BJ (cell line): ENCODE results near the gene TACO1. TPM values are rescaled to one million over a fixed set of nuclear protein-coding genes. Genes with fewer than 3 reads are reported as not detected.

Source experiments
- CTCF ChIA-PET: fragments of 350-600 bp; formaldehyde crosslinking; extraction: SDS; loops from one replicate; lab custom pipeline; 2021; ENCODE audit warnings: antibody characterized with exemption, inconsistent platforms; lab: Yijun Ruan, JAX
- POLR2A ChIA-PET: fragments of 300-600 bp; sonication (Branson Sonifier 250); formaldehyde crosslinking; extraction: SDS; loops from one replicate; lab custom pipeline; 2021; ENCODE audit warnings: antibody characterized with exemption; lab: Charles Lee
- DNase-seq: peaks from one replicate; pipeline ENCODE4 v3.0.0-alpha.2; 2011; ENCODE audit warnings: low read depth
- H3K27me3 ChIP-seq: 2 replicates; pipeline ENCODE4 v1.6.0; 2011; ENCODE audit warnings: low read length; ENCODE audit not compliant: control insufficient read depth, insufficient read depth
- H3K36me3 ChIP-seq: 2 replicates; pipeline ENCODE4 v1.5.1; 2011; ENCODE audit warnings: low read length; ENCODE audit not compliant: control insufficient read depth, insufficient read depth
- H3K4me3 ChIP-seq: 2 replicates; pipeline ENCODE4 v1.5.1; 2011; ENCODE audit warnings: low read depth, mild to moderate bottlenecking, control low read depth, low read length
- polyA minus RNA-seq: library from RNA; depleted of rRNA, polyadenylated mRNA; stranded (reverse); fragments of >200 nt; gene quantifications from 2 replicates; pipeline ENCODE4 v1.2.3, GENCODE V29; 2011; rRNA and poly(A)+ RNA removed
- polyA plus RNA-seq: library from polyadenylated mRNA; depleted of rRNA; stranded (reverse); fragments of >200 nt; gene quantifications from 2 replicates; pipeline ENCODE4 v1.2.3, GENCODE V29; 2011; rRNA removed
- TF ChIP-seq, protein P1 (sequence below): IDR thresholded peaks from 2 replicates; pipeline ENCODE4 v1.5.1; 2011; ENCODE audit warnings: low read depth, mild to moderate bottlenecking, control low read depth, inconsistent platforms, low read length, moderate library complexity; ENCODE audit not compliant: insufficient read depth

TACO1 gene
- 19.5 and 23.5 TPM in 2 replicates for polyA plus RNA-seq
- 9.8 and 14.8 TPM in 2 replicates for polyA minus RNA-seq

GRCh38 chr17:63600569-63601438 is at the start of gene TACO1:
Gene TACO1, plus strand, starts transcription at chr17:63600895. Its CDS starts 189 bp downstream, at chr17:63601084.
- H3K36me3 ChIP-seq, result no peaks in the 10 kb centered on the region; the same call in none of the 2 replicates
- ChIA-PET CTCF (interaction anchor here (0.8 to 3.6 kb wide), 5 partner anchors 11 to 182 kb away, joined by 3 to 23 read pairs (median 3); no protein-coding TSS in a partner anchor), POLR2A (no interaction called here)
- no peaks in the 10 kb centered on the region for H3K27me3 ChIP-seq
- peak within 1 kb of the TSS; percentile 96 for H3K4me3 ChIP-seq
- no peak for DNase-seq
- TF ChIP-seq, protein P1, sequence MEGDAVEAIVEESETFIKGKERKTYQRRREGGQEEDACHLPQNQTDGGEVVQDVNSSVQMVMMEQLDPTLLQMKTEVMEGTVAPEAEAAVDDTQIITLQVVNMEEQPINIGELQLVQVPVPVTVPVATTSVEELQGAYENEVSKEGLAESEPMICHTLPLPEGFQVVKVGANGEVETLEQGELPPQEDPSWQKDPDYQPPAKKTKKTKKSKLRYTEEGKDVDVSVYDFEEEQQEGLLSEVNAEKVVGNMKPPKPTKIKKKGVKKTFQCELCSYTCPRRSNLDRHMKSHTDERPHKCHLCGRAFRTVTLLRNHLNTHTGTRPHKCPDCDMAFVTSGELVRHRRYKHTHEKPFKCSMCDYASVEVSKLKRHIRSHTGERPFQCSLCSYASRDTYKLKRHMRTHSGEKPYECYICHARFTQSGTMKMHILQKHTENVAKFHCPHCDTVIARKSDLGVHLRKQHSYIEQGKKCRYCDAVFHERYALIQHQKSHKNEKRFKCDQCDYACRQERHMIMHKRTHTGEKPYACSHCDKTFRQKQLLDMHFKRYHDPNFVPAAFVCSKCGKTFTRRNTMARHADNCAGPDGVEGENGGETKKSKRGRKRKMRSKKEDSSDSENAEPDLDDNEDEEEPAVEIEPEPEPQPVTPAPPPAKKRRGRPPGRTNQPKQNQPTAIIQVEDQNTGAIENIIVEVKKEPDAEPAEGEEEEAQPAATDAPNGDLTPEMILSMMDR, result no peak

DNA sequence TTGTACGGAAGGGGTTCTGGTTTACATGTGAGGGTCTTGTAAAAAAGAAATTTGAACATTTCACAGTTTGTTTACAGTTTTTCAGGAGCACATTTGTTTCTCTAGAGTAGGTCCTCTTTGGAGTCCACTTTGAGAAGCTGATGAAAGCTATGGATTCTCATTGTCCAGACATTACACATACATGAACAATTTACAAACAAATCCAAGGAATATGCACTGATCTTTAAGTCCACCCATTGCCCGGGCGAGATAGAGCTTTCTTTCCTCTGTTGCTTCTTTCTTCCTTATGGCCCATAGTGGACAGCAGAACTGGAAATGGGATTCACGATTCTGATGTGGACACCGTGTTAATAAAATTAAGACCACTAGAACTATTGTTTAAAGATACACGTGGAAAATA is 48.5 kb upstream of the TACO1 start:
- H3K4me3 ChIP-seq, result peak overlapping the region; percentile 61
- ChIA-PET CTCF (interaction anchor here (0.6 to 2.1 kb wide), 6 partner anchors 13 to 486 kb away, joined by 3 to 6 read pairs (median 4); no protein-coding TSS in a partner anchor), POLR2A (interaction anchor here (0.6 kb wide), 1 partner anchor 73 kb away, joined by 3 read pairs; no protein-coding TSS in a partner anchor)
- TF ChIP-seq, protein P1, result no peak
- DNase-seq, result no peak
- peaks cover 1% of the 10 kb centered on the region; the same call in 1 of the 2 replicates for H3K36me3 ChIP-seq
- H3K27me3 ChIP-seq, result no peaks in the 10 kb centered on the region

- CTCF ChIA-PET, result interaction anchor here (1.2 to 1.3 kb wide), 2 partner anchors 18 to 130 kb away, joined by 3 to 4 read pairs; no protein-coding TSS in a partner anchor
- Histone ChIP-seq H3K4me3 (no peak overlapping the region), H3K27me3 (no peaks in the 10 kb centered on the region), H3K36me3 (peaks cover 1% of the 10 kb centered on the region; the same call in 1 of the 2 replicates)
- POLR2A ChIA-PET, result no interaction called here
- TF ChIP-seq, protein P1, result no peak
- DNase-seq, result no peak
Observed at GRCh38 chr17:63555500-63556156, 45.1 kb upstream of the TACO1 start.

GRCh38 chr17:63557416-63557815 is 43.3 kb upstream of the TACO1 start:
- CTCF ChIA-PET, result no interaction called here
- TF ChIP-seq, protein P1, result no peak
- H3K4me3 ChIP-seq, result no peak overlapping the region
- peaks cover 1% of the 10 kb centered on the region; the same call in 1 of the 2 replicates for H3K36me3 ChIP-seq
- POLR2A ChIA-PET, result no interaction called here
- no peaks in the 10 kb centered on the region for H3K27me3 ChIP-seq
- DNase-seq, result no peak
